ENCODE measurements around the gene KRT83.

KRT83 gene

GRCh38 chr12:52320784-52321400 lies at the start of gene KRT83:
TSS of gene KRT83 (minus strand) at chr12:52321398. CDS start at chr12:52321335, 63 bp downstream.
- no peak for DNase-seq

GRCh38 chr12:52369809-52370208 lies 48.6 kb upstream of the KRT83 start:
- DNase-seq = no peak

GRCh38 chr12:52369211-52369610 lies 48.0 kb upstream of the KRT83 start:
- DNase-seq = no peak

- DNase-seq = no peak
These were observed 47.3 kb upstream of the KRT83 start for GRCh38 chr12:52368508-52368907.

GRCh38 chr12:52367876-52368275 lies 46.7 kb upstream of the KRT83 start:
- DNase-seq = no peak

- no peak for DNase-seq
These were observed 45.7 kb upstream of the KRT83 start, which contains the start of gene KRT85 for GRCh38 chr12:52366738-52367485. TSS of gene KRT85 (minus strand) at chr12:52367481. CDS start at chr12:52367405, 76 bp downstream.

- DNase-seq = no peak
These were observed 43.8 kb upstream of the KRT83 start for GRCh38 chr12:52364901-52365489.

GRCh38 chr12:52364061-52364460 lies 42.9 kb upstream of the KRT83 start:
- DNase-seq = no peak

GRCh38 chr12:52363111-52363679 lies 42.0 kb upstream of the KRT83 start:
- no peak for DNase-seq

- DNase-seq = no peak
These were observed 41.0 kb upstream of the KRT83 start for GRCh38 chr12:52362118-52362726.

- DNase-seq = no peak
These were observed 40.4 kb upstream of the KRT83 start for GRCh38 chr12:52361553-52361952.

- DNase-seq = no peak
These were observed 39.6 kb upstream of the KRT83 start for GRCh38 chr12:52360663-52361271.

- DNase-seq = no peak
These were observed 39.0 kb upstream of the KRT83 start for GRCh38 chr12:52360106-52360662.

GRCh38 chr12:52359621-52360061 lies 38.4 kb upstream of the KRT83 start:
- no peak for DNase-seq

- DNase-seq = no peak
These were observed 37.6 kb upstream of the KRT83 start for GRCh38 chr12:52358575-52359350.

- DNase-seq = no peak
These were observed 35.8 kb upstream of the KRT83 start for GRCh38 chr12:52356762-52357580.

GRCh38 chr12:52356031-52356761 lies 35.0 kb upstream of the KRT83 start:
- no peak for DNase-seq

GRCh38 chr12:52355176-52355575 lies 34.0 kb upstream of the KRT83 start:
- no peak for DNase-seq

- no peak for DNase-seq
These were observed 33.0 kb upstream of the KRT83 start for GRCh38 chr12:52354200-52354599.

GRCh38 chr12:52353766-52354165 lies 32.6 kb upstream of the KRT83 start:
- no peak for DNase-seq

Data from amniotic stem cell (primary cell).